ENCODE results near the gene CRP. TPM values are rescaled to one million over a fixed set of nuclear protein-coding genes. Genes with fewer than 3 reads are reported as not detected.

CRP gene
- total and polyA plus RNA-seq, 2 of the 4 experiments (the other 2 are of a cell fraction), result not detected

GRCh38 chr1:159699246-159699645 is 15.1 kb downstream of the CRP start:
- no peak for ATAC-seq (ENCODE audit: low read depth)
- no peak for DNase-seq
- H3K36me3 ChIP-seq (ENCODE audit: control insufficient read depth, insufficient read depth, low read length), result no peaks in the 10 kb centered on the region
- H4K5ac ChIP-seq (ENCODE audit: low read depth, low read length), result no peak overlapping the region
- H3K9me3 ChIP-seq (ENCODE audit: control insufficient read depth, insufficient read depth, low read length), result no peaks in the 10 kb centered on the region
- no peak overlapping the region for H3K4me2 ChIP-seq (ENCODE audit: low read depth, low read length)
- no peaks in the 10 kb centered on the region for H3K9me1 ChIP-seq (ENCODE audit: insufficient read depth, low read length)
- no peak overlapping the region for H3K23ac ChIP-seq (ENCODE audit: low read depth, low read length)
- H4K91ac ChIP-seq (ENCODE audit: insufficient read depth, low read depth, low read length), result no peak overlapping the region
- in situ Hi-C loops (cut with MboI; ENCODE audit: low sequenced_read_pairs) (no loop called here), dilution Hi-C loops (cut with HindIII; ENCODE audit: low sequenced_read_pairs, unreplicated experiment) (no loop called here), intact Hi-C loops (cut with micrococcal nuclease) (no loop called here)
- H3K4ac ChIP-seq (ENCODE audit: low read depth, low read length), result no peak overlapping the region
- ChIA-PET POLR2A (ENCODE audit: unreplicated experiment) (no interaction called here), CTCF (no interaction called here)
- no peaks in the 10 kb centered on the region for H4K20me1 ChIP-seq (ENCODE audit: insufficient read depth, low read length)
- H3K9ac ChIP-seq (ENCODE audit: low read depth, low read length), result no peak overlapping the region
- H2AFZ ChIP-seq (replicated peaks; ENCODE audit: low read length, poor library complexity), result no peak overlapping the region
- no peak overlapping the region for H3K4me3 ChIP-seq (ENCODE audit: insufficient read depth, low read depth, low read length)
- no peak overlapping the region for H2BK120ac ChIP-seq (ENCODE audit: low read depth, low read length)
- TF ChIP-seq POLR2A (IDR thresholded peaks at IDR 0.05; ENCODE audit: low read depth, low read length), result no peak
- no peak for TF ChIP-seq ELK1 (IDR thresholded peaks at IDR 0.05; ENCODE audit: borderline replicate concordance, low read depth, low read length)
- TF ChIP-seq RCOR1 (IDR thresholded peaks at IDR 0.05; ENCODE audit: insufficient replicate concordance, low read length), result no peak
- TF ChIP-seq MXI1 (IDR thresholded peaks at IDR 0.05; ENCODE audit: borderline replicate concordance, low read depth, low read length), result no peak
- no peak for TF ChIP-seq CTCF (conservative IDR thresholded peaks at IDR 0.05; ENCODE audit: low read depth, low read length)
- no peak for TF ChIP-seq NFE2L2 (IDR thresholded peaks at IDR 0.05; ENCODE audit: low read depth, low read length)
- TF ChIP-seq CEBPB (IDR thresholded peaks at IDR 0.05; ENCODE audit: low read depth, low read length), result no peak
- TF ChIP-seq CHD1 (IDR thresholded peaks at IDR 0.05; ENCODE audit: low read depth, low read length), result no peak
- no peak for TF ChIP-seq MAFK (IDR thresholded peaks at IDR 0.05; ENCODE audit: low read depth, low read length)
- TF ChIP-seq USF2 (IDR thresholded peaks at IDR 0.05; ENCODE audit: low read depth, low read length), result no peak
- no peak for TF ChIP-seq RAD21 (IDR thresholded peaks at IDR 0.05; ENCODE audit: low read length)
- TF ChIP-seq SMC3 (IDR thresholded peaks at IDR 0.05; ENCODE audit: low read depth, low read length), result no peak
- no peak for TF ChIP-seq FOS (IDR thresholded peaks at IDR 0.05; ENCODE audit: low read depth, low read length)
- TF ChIP-seq BHLHE40 (IDR thresholded peaks at IDR 0.05; ENCODE audit: low read depth, low read length), result no peak
- no peak for TF ChIP-seq RFX5 (IDR thresholded peaks at IDR 0.05; ENCODE audit: low read depth, low read length)
- no peak for TF ChIP-seq MAZ (IDR thresholded peaks at IDR 0.05; ENCODE audit: borderline replicate concordance, low read depth, low read length)
- no peak overlapping the region for H4K8ac ChIP-seq (ENCODE audit: low read depth in 2 of 2, low read length in 2 of 2)
- no peak overlapping the region for H2AK9ac ChIP-seq (replicated peaks; ENCODE audit: low read depth, low read length, poor library complexity)
- H3K14ac ChIP-seq (replicated peaks; ENCODE audit: low read depth, low read length), result no peak overlapping the region
- no peak overlapping the region for H3K56ac ChIP-seq (ENCODE audit: extremely low read depth, insufficient read depth, low read length)
- no peaks in the 10 kb centered on the region for H3K79me1 ChIP-seq (ENCODE audit: low read depth in 1 of 2, low read length in 2 of 2)
- H2AK5ac ChIP-seq (ENCODE audit: low read depth, low read length), result no peak overlapping the region
- H3K4me1 ChIP-seq (ENCODE audit: control insufficient read depth, insufficient read depth, low read length), result no peaks in the 10 kb centered on the region
- H2BK15ac ChIP-seq (ENCODE audit: low read depth, low read length), result no peak overlapping the region
- H3K27me3 ChIP-seq (ENCODE audit: control insufficient read depth, insufficient read depth, low read length), result no peaks in the 10 kb centered on the region; the same call in 1 of the 2 replicates
- no TSS peak for BruUV-seq (replicated peaks)
- H3K27ac ChIP-seq (ENCODE audit: insufficient read depth, low read length), result no peak overlapping the region
- no peak overlapping the region for H3K18ac ChIP-seq (ENCODE audit: low read depth, low read length)
- no peak overlapping the region for H2BK5ac ChIP-seq (ENCODE audit: low read depth, low read length, poor library complexity, severe bottlenecking)
- H2BK20ac ChIP-seq (ENCODE audit: low read depth, low read length), result no peak overlapping the region

All from IMR-90 (cell line).